Amniotic epithelial cell (primary cell): Measurements from ENCODE around the gene KIAA0513.

Source experiments
- DNase-seq: peaks from one replicate; pipeline ENCODE4 v3.0.0-alpha.2; 2010; ENCODE audit warnings: low read depth

KIAA0513 gene

GRCh38 chr16:85027349-85027957 is at the start of gene KIAA0513:
KIAA0513 (plus strand) TSS chr16:85027795; CDS start chr16:85067072, 39,277 bp downstream.
- DNase-seq = peak; percentile 80

GRCh38 chr16:84979516-84979915 is 48.1 kb upstream of the KIAA0513 start:
- no peak for DNase-seq

GRCh38 chr16:84982434-84982833 is 45.2 kb upstream of the KIAA0513 start:
- no peak for DNase-seq

- peak; percentile 85 for DNase-seq
These were observed 42.2 kb upstream of the KIAA0513 start for GRCh38 chr16:84985079-84986065.

- no peak for DNase-seq
These were observed 41.5 kb upstream of the KIAA0513 start for GRCh38 chr16:84986102-84986501.

GRCh38 chr16:84986879-84987278 is 40.7 kb upstream of the KIAA0513 start:
- DNase-seq = no peak

- no peak for DNase-seq
These were observed 39.1 kb upstream of the KIAA0513 start for GRCh38 chr16:84988328-84989080.

GRCh38 chr16:84989749-84990620 is 37.6 kb upstream of the KIAA0513 start:
- DNase-seq = no peak

GRCh38 chr16:84990782-84991181 is 36.8 kb upstream of the KIAA0513 start:
- no peak for DNase-seq

GRCh38 chr16:84992717-84993075 is 34.9 kb upstream of the KIAA0513 start:
- DNase-seq = peak; percentile 40

- no peak for DNase-seq
These were observed 33.7 kb upstream of the KIAA0513 start for GRCh38 chr16:84993926-84994325.

GRCh38 chr16:84995663-84996062 is 31.9 kb upstream of the KIAA0513 start:
- no peak for DNase-seq

- no peak for DNase-seq
These were observed 31.2 kb upstream of the KIAA0513 start for GRCh38 chr16:84996365-84996764.

- peak; percentile 40 for DNase-seq
These were observed 28.4 kb upstream of the KIAA0513 start for GRCh38 chr16:84999200-84999599.

- DNase-seq = no peak
These were observed 27.6 kb upstream of the KIAA0513 start for GRCh38 chr16:84999857-85000480.

- peak; percentile 29 for DNase-seq
These were observed 25.5 kb upstream of the KIAA0513 start for GRCh38 chr16:85002099-85002541.

- DNase-seq = peak; percentile 33
These were observed 25.0 kb upstream of the KIAA0513 start for GRCh38 chr16:85002608-85003007.

GRCh38 chr16:85003076-85003475 is 24.5 kb upstream of the KIAA0513 start:
- DNase-seq = no peak

GRCh38 chr16:85003725-85004586 is 23.6 kb upstream of the KIAA0513 start:
- DNase-seq = no peak
